SK-N-SH treated with all-trans-retinoic acid at 6 μM for 48 hours (cell line): ENCODE data around the gene OXA1L.

Experiments used
- ATAC-seq: fragments of 200-7000 bp; cut with Tn5 transposase; 3 replicates; pipeline ENCODE4 v1.9.1; 2020; ENCODE audit warnings: mild to moderate bottlenecking, moderate library complexity
- ARNTL ChIP-seq: fragments of 450-650 bp; formaldehyde crosslinking; IDR thresholded peaks from 2 replicates; pipeline ENCODE4 v1.5.0; 2020; ENCODE audit warnings: low read depth, mild to moderate bottlenecking, moderate library complexity, borderline replicate concordance
- BACH2 ChIP-seq: fragments of 250-450 bp; sonication (Bioruptor Pico); IDR thresholded peaks from 2 replicates; pipeline ENCODE4 v1.9.0; 2021; ENCODE audit warnings: mild to moderate bottlenecking, borderline replicate concordance
- CREB5 ChIP-seq: fragments of 250-450 bp; sonication (Bioruptor Pico); IDR thresholded peaks from 2 replicates; pipeline ENCODE4 v1.5.1; 2020; ENCODE audit warnings: low read depth, mild to moderate bottlenecking, moderate library complexity
- CSDC2 ChIP-seq: fragments of 250-450 bp; sonication (Bioruptor Pico); IDR thresholded peaks from 2 replicates; pipeline ENCODE4 v1.5.0; 2020; ENCODE audit warnings: mild to moderate bottlenecking, moderate library complexity
- CSRNP3 ChIP-seq: fragments of 250-450 bp; sonication (Bioruptor Pico); IDR thresholded peaks from 2 replicates; pipeline ENCODE4 v1.5.1; 2021; ENCODE audit warnings: mild to moderate bottlenecking, moderate library complexity
- ESRRG ChIP-seq: fragments of 250-450 bp; sonication (Bioruptor Pico); IDR thresholded peaks from 2 replicates; pipeline ENCODE4 v1.6.1; 2021; ENCODE audit warnings: mild to moderate bottlenecking
- GLIS3 ChIP-seq: fragments of 250-450 bp; sonication (Bioruptor Pico); IDR thresholded peaks from 2 replicates; pipeline ENCODE4 v1.5.0; 2020; ENCODE audit warnings: mild to moderate bottlenecking, moderate library complexity
- ISL1 ChIP-seq: fragments of 250-450 bp; sonication (Bioruptor Pico); IDR thresholded peaks from 2 replicates; pipeline ENCODE4 v2.1.2; 2022; ENCODE audit warnings: mild to moderate bottlenecking, moderate library complexity
- OSR1 ChIP-seq: fragments of 250-450 bp; sonication (Bioruptor Pico); IDR thresholded peaks from 2 replicates; pipeline ENCODE4 v1.8.0; 2022; ENCODE audit warnings: moderate library complexity, mild to moderate bottlenecking, inconsistent platforms
- PATZ1 ChIP-seq: fragments of 250-450 bp; sonication (Bioruptor Pico); IDR thresholded peaks from 2 replicates; pipeline ENCODE4 v1.8.0; 2020; ENCODE audit warnings: mild to moderate bottlenecking, moderate library complexity, borderline replicate concordance
- POU6F1 ChIP-seq: fragments of 250-450 bp; sonication (Bioruptor Pico); IDR thresholded peaks from 2 replicates; pipeline ENCODE4 v1.8.0; 2021; ENCODE audit warnings: low read depth, mild to moderate bottlenecking, moderate library complexity, borderline replicate concordance
- PPARA ChIP-seq: fragments of 250-450 bp; sonication (Bioruptor Pico); IDR thresholded peaks from 2 replicates; pipeline ENCODE4 v1.5.0; 2020; ENCODE audit warnings: mild to moderate bottlenecking, borderline replicate concordance
- RARB ChIP-seq: fragments of 250-450 bp; sonication (Bioruptor Pico); IDR thresholded peaks from 2 replicates; pipeline ENCODE4 v1.8.0; 2021; ENCODE audit warnings: mild to moderate bottlenecking, moderate library complexity
- SNAI2 ChIP-seq: fragments of 250-450 bp; sonication (Bioruptor Pico); IDR thresholded peaks from 2 replicates; pipeline ENCODE4 v1.5.0; 2020; ENCODE audit warnings: mild to moderate bottlenecking, moderate library complexity
- TCF4 ChIP-seq: fragments of 250-450 bp; sonication (Bioruptor Pico); IDR thresholded peaks from 2 replicates; pipeline ENCODE4 v1.8.0; 2021; ENCODE audit warnings: mild to moderate bottlenecking, moderate library complexity, borderline replicate concordance
- TOX ChIP-seq: fragments of 250-450 bp; sonication (Bioruptor Pico); IDR thresholded peaks from 2 replicates; pipeline ENCODE4 v1.8.0; 2021; ENCODE audit warnings: mild to moderate bottlenecking, moderate library complexity, borderline replicate concordance
- ZC3H10 ChIP-seq: fragments of 250-450 bp; sonication (Bioruptor Pico); IDR thresholded peaks from 2 replicates; pipeline ENCODE4 v1.5.1; 2021; ENCODE audit warnings: mild to moderate bottlenecking, moderate library complexity
- ZFP30 ChIP-seq: fragments of 450-650 bp; formaldehyde crosslinking; IDR thresholded peaks from 2 replicates; pipeline ENCODE4 v1.5.0; 2022; ENCODE audit warnings: mild to moderate bottlenecking, moderate library complexity
- ZNF565 ChIP-seq: fragments of 450-650 bp; formaldehyde crosslinking; conservative IDR thresholded peaks from 2 replicates; pipeline ENCODE4 v1.5.0; 2020; ENCODE audit warnings: low read depth, mild to moderate bottlenecking, moderate library complexity
- ZNF70 ChIP-seq: fragments of 450-650 bp; formaldehyde crosslinking; IDR thresholded peaks from 2 replicates; pipeline ENCODE4 v1.5.0; 2020; ENCODE audit warnings: mild to moderate bottlenecking, moderate library complexity

OXA1L gene

GRCh38 chr14:22780105-22780679 is 13.7 kb downstream of the OXA1L start:
- no peak for TF ChIP-seq CSDC2 (CRISPR knock-in tag)
- TF ChIP-seq ARNTL (CRISPR knock-in tag), result no peak
- no peak for TF ChIP-seq TOX
- no peak for TF ChIP-seq ISL1 (CRISPR knock-in tag)
- no peak for TF ChIP-seq PATZ1 (CRISPR knock-in tag)
- no peak for TF ChIP-seq BACH2 (CRISPR knock-in tag)
- no peak for TF ChIP-seq GLIS3 (CRISPR knock-in tag)
- TF ChIP-seq CSRNP3 (CRISPR knock-in tag), result no peak
- no peak for TF ChIP-seq RARB
- TF ChIP-seq ESRRG (CRISPR knock-in tag), result no peak
- TF ChIP-seq ZC3H10 (CRISPR knock-in tag), result no peak
- no peak for TF ChIP-seq ZFP30 (CRISPR knock-in tag)
- no peak for TF ChIP-seq SNAI2 (CRISPR knock-in tag)
- no peak for TF ChIP-seq OSR1 (CRISPR knock-in tag)
- no peak for TF ChIP-seq PPARA
- TF ChIP-seq, all 23 proteins: peak for 0
- ATAC-seq, result no peak

GRCh38 chr14:22780941-22781300 is 14.4 kb downstream of the OXA1L start:
- no peak for ATAC-seq
- no peak for TF ChIP-seq PPARA
- TF ChIP-seq RARB, result no peak
- TF ChIP-seq CREB5 (CRISPR knock-in tag), result no peak
- TF ChIP-seq POU6F1 (CRISPR knock-in tag), result no peak
- TF ChIP-seq ISL1 (CRISPR knock-in tag), result no peak
- TF ChIP-seq ZFP30 (CRISPR knock-in tag), result no peak
- no peak for TF ChIP-seq TCF4 (CRISPR knock-in tag)
- no peak for TF ChIP-seq CSRNP3 (CRISPR knock-in tag)

- TF ChIP-seq CREB5 (CRISPR knock-in tag) (no peak), ISL1 (CRISPR knock-in tag) (no peak), PPARA (no peak), ZNF565 (CRISPR knock-in tag) (no peak), ZNF70 (CRISPR knock-in tag) (no peak), ZC3H10 (CRISPR knock-in tag) (no peak)
- no peak for ATAC-seq
Observed at GRCh38 chr14:22781301-22781991, 15.0 kb downstream of the OXA1L start.
